Measurements from ENCODE around the gene GALP.
"Not testable (repeated sequence)": the region's sequence is repeated elsewhere in the genome, so short reads cannot be mapped to it uniquely, and the experiment has no call there.

The GALP gene

DNA sequence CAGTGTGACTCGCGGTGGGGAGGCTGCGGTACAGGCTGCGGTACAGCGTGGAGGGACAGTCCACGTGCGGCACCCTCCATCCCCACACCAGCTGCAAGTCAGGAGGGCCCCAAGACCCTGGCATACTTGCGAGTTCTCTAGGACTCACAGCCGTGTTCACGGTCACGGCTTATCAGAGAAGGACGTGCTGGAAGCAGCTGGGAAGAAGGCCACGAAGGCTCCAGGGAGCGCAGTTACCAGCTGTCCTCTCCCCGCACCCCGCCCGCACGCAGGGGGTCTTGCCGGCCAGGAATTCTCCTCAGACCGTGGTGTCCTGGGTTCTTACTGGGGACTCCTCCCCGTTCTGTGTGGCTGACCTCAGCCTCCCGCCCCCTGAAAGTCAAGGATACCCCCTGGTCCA lies 28.5 kb upstream of the GALP start:
- DNase-seq (ENCODE audit: extremely low read depth in 1 of 2, low read depth in 1 of 2), result no peak

DNA sequence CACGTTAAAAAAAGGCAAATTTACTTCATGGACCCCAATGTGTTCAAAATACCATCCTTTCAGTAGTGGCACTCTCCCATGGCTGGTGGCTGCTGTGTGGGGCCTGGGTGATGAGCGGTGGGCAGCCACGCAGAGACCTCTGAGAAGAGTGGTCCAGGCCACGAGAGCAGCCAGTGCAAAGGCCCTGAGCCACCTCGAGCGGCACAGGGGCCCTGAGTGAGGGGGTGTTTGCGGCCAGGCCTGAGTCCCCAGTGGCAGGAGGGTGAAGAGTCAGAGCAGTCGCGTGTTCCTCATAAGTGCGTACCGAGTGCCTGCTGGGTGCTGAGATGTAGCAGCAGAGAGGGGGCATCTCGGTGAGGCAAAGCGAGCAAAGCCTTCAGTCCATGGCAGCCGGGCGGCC lies 27.7 kb upstream of the GALP start:
- no peak for DNase-seq (ENCODE audit: extremely low read depth in 1 of 2, low read depth in 1 of 2)

DNA sequence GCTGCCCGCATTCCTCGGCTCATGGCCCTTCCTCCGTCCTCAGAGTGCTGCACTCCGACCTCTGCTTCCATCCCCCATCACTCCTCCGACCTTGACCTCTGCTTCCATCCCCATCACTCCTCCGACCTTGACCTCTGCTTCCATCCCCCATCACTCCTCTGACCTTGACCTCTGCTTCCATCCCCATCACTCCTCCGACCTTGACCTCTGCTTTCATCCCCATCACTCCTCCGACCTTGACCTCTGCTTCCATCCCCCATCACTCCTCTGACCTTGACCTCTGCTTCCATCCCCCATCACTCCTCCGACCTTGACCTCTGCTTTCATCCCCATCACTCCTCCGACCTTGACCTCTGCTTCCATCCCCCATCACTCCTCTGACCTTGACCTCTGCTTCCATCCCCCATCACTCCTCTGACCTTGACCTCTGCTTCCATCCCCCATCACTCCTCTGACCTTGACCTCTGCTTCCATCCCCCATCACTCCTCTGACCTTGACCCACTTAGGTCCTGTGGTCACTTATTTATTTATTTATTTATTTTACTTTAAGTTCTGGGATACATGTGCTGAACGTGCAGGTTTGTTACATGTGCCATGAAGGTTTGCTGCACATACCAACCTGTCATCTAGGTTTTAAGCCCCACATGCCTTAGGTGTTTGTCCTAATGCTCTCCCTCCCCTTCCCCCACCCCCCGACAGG lies 26.7 kb upstream of the GALP start:
- DNase-seq (ENCODE audit: extremely low read depth in 1 of 2, low read depth in 1 of 2), result not testable (repeated sequence)

DNA sequence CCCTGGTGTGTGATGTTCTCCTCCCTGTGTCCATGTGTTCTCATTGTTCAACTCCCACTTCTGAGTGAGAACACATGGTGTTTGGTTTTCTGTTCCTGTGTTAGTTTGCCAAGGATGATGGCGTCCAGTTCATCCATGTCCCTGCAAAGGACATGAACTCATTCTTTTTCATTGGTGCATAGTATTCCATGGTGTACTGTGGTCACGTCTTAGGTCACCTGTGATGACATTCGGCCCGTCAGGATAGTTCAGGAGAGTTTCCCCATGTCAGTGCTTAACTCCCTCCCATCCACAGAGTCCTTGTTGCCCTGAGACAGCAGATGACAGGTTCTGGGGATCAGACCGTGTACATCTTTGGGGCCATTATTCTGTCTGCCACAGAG lies 26.2 kb upstream of the GALP start:
- no peak for DNase-seq (ENCODE audit: extremely low read depth in 1 of 2, low read depth in 1 of 2)

DNA sequence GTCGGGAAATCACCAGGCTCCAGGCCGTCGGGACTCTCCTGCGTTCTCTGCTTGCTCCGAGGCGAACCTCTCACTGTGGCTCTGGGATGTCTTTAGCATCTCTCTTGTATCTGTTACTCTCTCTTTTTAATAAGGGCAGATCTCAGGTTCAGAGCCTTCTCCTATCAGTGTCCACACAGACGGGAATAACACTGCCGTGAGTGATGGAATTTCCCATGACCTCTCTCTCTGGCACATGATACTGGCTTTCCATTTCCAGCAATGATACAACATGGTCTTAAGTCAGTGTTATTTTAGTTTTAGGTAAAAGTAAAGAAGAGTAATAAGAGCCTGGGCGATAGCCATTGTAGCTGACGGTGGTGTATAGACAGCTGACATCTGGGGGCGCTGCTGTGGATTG lies 25.4 kb upstream of the GALP start:
- DNase-seq (ENCODE audit: extremely low read depth in 1 of 2, low read depth in 1 of 2), result no peak

DNA sequence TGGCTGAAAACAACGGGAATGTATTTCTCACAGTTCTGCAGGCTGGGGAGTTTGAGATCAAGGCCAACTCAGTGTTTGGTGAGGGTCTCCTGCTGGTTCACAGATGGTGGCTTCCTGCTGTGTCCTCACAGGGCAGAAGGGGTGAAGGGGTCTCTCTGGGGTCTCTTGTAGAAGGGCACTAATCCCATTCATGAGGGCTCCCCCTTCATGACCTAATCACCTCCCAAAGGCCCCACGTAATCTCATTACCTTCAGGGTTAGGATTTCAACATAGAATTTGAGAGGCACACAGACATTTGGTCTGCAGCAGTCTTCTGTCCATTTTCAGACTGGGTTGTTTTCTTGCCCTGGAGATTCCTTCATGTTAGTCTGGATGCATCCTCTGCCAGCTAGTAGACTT lies 23.2 kb upstream of the GALP start:
- DNase-seq (ENCODE audit: extremely low read depth in 1 of 2, low read depth in 1 of 2), result no peak

DNA sequence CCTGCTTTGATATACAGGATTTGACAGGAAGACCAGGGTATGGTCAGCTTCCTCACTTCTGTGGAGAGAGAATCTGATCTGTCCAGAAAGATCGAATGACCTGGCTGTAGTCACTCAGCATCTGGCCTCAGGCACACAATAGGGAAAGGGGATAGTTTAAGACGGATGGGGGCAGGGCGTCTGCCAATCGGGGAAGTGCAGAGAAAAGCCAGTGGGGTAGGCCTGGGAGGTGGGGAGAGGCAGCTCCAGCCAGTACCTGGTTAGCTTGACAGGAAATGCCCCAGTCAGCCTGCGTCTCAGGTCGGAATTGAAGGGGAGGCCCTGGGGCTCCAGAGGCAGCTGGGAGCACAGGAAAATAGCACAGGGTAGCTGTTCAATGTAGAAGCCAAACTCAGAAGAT lies 22.3 kb upstream of the GALP start:
- no peak for DNase-seq (ENCODE audit: extremely low read depth in 1 of 2, low read depth in 1 of 2)

DNA sequence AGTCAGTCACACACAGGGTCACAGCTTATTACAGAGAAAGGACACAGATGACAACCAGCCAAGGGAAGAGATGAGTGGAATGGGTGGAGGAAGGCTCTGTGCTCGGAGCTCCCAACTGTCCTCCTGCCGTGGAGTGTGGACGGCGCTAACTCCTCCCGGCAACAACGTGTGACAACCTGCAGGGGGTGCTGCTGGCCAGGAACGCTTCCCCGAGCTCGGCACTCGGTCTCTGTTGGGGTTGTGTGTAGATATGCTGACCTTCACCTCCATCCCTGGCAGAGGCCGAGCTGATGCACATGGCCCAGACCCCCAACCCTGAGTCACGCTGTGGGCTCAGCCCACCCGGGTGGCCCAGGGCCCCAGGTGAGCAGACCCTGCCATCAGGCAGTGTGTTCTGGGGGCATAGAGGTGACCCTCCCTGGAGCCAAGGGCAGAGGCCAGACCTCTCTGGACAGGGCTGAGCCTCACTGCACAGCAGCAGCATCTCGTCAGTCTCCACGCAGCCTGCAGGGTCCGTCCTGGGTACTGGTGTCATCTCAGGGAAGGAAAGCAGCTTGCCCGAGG lies 20.6 kb upstream of the GALP start:
- DNase-seq (ENCODE audit: extremely low read depth in 1 of 2, low read depth in 1 of 2), result no peak

DNA sequence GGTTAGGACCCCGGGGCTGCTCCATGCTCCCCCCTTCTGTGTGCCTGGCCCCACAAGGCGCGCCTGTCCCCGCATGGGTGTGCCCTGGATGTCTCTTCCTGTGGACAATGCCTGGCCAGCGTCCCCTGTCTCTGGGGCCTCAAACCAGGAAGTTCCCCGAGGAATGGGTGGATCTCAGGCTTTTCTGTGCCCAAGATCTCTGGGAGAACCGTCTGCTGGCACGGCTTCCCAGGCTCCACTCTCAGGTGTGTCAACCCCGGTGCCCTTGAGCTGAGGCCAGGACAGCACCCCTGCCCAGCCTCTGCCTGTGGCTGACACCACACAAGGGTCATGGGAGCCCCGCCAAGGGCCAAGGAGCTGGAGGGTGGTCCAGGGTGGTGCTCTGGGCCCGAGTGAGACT lies 19.0 kb upstream of the GALP start:
- DNase-seq (ENCODE audit: extremely low read depth in 1 of 2, low read depth in 1 of 2), result no peak

DNA sequence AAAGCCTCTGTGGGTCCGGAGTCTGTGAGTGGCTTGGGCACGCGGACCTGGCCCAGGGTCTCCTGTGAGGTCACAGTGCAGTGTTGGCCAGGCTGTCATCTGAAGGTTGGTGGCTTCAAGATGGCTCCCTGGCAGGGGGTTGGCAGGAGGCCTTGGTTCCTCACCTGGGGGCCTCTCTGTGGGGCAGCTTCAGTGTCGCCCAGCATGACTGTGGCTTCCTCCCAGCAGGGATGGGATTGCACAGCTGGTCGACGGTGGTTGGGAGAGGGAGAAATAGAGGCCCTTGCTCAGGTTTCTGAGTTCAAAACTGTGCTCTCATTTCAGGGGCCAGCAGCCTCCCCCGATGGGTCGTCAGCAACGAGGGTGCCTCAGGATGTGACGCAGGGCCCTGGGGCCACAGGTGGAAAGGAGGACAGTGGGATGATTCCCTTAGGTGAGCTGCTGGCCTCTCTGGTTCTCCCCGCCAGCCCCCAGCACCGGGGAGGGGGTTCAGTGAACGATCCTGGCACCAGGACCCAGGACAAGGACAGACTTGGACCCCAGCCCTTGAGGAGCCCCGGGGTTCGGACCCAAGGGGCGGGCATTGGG lies 17.5 kb upstream of the GALP start:
- DNase-seq (ENCODE audit: extremely low read depth in 1 of 2, low read depth in 1 of 2), result no peak

DNA sequence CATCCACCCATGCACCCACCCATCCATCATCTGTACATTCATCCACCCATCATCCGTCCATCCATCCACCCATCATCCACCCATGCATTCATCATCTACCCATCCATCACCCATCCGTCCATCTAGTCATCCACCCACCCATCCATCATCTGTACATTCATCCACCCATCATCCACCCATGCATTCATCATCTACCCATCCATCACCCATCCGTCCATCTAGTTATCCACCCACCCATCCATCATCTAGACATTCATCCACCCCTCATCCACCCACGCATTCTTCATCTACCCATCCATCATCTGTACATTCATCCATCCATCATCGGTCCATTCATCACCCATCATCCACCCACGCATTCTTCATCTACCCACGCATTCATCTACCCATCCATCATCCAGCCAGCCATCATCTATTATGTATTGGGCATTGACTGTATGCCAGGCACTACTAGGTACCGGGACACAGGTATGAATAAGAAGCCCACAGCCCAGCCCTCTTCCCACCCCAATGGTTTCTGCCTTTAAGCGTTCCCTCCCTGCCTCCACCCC lies 16.7 kb upstream of the GALP start:
- DNase-seq (ENCODE audit: extremely low read depth in 1 of 2, low read depth in 1 of 2), result no peak

DNA sequence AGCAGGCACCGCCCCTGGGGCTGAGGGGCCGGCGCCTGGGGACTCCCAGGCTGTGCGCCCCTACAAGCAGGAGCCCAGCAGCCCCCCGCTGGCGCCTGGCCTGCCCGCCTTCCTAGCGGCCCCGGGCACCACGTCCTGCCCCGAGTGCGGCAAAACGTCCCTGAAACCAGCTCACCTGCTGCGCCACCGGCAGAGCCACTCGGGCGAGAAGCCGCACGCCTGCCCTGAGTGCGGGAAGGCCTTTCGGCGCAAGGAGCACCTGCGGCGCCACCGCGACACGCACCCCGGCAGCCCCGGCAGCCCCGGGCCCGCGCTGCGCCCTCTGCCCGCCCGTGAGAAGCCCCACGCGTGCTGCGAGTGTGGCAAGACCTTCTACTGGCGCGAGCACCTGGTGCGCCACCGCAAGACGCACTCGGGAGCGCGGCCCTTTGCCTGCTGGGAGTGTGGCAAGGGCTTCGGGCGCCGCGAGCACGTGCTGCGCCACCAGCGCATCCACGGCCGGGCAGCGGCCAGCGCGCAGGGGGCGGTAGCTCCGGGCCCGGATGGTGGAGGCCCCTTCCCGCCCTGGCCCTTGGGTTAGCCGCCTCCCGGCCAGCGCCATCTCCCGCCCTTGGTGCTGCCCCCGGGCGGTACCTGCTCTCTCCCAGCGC lies 16.1 kb upstream of the GALP start:
- DNase-seq (ENCODE audit: extremely low read depth in 1 of 2, low read depth in 1 of 2), result no peak

DNA sequence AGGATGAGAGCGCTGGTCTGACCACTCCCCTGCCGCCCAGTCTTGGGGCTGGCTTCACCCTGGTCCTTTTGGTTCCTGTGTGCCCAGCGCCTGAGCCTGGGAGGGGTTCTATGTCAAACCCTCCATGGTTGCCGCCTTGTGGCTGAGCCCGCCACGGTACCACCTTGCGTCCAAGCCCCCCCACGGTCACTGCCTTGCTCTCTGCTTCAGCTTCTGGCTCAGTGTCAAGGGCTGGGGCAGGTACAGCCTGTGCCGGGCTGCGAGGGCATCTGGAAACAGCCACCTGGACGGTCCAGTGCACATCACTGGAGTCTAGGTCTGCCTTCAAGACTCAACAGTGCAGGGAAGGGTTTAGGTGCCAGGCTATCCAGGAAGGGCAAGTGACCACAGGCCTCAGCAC lies 14.3 kb upstream of the GALP start:
- no peak for DNase-seq (ENCODE audit: extremely low read depth in 1 of 2, low read depth in 1 of 2)

DNA sequence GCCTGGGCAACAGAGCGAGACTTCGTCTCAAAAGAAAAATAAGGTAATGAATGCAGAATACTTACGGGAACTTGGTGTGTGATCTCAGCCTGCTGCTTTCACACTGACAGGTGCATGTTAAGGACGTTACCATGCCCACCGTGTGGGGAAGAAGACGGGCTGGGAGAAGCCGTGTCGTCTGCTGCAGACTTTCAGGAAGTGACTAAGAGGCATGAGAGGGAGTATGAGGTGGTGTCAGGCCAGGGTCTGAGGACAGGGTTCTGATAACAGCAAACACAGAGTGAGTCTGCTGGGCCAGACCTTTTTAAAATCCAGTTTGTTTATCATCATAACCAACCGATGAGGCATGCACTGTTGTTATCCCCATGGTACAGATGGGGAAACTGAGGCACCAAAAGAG lies 13.6 kb upstream of the GALP start:
- DNase-seq (ENCODE audit: extremely low read depth in 1 of 2, low read depth in 1 of 2), result peak in 1 of 2 donors; percentile 49

DNA sequence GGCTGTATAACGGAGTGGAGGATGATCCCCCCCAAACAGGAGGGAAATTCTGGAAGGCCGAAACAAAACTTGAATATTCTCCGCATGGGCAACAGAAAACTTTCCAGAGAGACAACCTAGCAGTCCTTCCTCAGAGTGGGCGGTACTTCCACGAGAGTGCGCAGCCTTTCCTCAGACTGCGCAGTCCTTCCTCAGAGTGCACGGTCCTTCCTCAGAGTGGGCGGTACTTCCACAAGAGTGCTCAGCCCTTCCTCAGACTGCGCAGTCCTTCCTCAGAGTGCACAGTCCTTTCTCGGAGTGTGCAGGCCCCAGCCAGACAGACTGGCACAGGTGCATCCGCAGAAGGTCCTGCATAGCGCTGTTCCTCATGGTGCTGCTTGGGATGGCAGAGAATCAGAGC lies 12.7 kb upstream of the GALP start:
- DNase-seq (ENCODE audit: extremely low read depth in 1 of 2, low read depth in 1 of 2), result no peak

DNA sequence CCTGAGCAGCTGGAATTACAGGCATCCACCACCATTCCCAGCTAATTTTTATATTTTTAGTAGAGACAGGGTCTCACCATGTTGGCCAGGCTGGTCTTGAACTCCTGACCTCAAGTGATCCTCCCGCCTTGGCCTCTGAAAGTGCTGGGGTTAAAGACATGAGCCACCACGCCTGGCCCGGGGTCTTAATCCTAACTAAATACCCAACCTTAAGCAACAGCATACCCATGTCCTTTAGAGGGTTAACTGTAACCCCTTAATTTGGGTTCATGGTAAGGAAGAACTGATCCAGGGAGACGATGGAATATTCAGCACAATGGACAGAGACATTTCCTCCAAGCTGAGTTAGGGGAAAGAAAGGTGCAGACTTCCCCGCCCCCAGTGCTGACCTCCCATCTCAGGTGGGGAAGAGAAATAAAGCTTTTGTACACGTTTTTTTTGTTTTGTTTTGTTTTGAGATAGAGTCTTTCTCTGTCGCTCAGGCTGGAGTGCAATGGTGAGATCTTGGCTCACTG lies 8.7 kb upstream of the GALP start:
- DNase-seq (ENCODE audit: extremely low read depth in 1 of 2, low read depth in 1 of 2), result no peak

DNA sequence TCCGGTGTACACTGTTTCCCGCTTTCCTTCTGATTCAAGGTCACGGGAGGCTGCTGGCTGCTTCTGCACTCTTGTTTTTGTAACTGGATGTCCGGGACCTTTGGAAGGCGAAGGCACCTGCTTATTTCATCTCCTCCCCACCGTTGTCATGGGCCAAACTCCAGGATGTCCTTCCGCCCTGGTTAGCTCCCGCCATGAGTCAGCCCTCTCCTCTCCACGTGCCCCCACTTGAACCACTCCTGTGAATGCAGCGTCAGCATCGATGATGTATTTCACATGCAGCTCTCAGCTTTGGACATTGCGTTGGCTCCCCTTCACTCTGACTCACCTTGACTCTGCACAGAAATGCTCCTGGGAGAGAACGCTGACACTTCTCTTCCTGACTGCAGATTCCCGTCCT lies 5.5 kb upstream of the GALP start:
- no peak for DNase-seq (ENCODE audit: extremely low read depth in 1 of 2, low read depth in 1 of 2)

DNA sequence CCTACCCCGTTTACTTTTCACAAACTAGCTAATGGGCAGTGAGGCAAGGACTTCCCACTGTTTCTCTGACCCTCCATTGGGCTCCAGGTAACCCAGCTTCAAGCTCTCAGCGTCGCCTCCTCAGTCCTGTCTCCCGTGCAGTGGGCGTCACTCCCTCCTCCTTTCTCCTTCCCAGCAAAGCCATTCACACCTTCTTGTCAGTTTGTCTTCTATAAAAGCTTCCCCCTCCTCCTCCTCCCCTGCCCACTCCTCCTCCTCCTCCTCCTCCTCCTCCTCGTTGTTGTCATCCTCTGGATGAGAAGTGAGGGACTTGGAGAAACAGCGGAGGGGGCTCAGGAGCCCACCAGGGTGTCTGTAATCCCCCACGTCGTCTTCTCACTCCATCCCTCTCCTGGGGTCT lies 1.7 kb upstream of the GALP start:
- DNase-seq (ENCODE audit: extremely low read depth in 1 of 2, low read depth in 1 of 2), result no peak

DNA sequence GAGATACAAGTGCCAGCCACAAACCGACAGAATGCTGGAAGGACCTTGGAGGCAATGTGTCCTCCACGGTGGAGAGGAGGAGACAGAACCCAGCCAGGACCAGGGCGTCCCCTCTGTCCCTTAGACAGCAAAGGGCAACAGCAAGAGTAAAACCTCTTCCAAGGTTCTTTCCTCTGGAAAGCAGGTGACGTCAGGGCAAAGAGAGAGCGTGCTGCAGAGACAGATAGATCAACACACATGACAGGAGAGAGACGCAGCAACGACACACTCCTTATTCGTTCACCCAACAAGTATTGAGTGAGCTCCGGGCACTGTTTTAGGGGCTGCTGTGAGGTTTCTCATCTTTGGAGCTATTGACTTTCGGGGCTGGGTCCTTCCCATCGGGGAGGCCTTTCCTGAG lies 1.3 kb upstream of the GALP start:
- DNase-seq (ENCODE audit: extremely low read depth in 1 of 2, low read depth in 1 of 2), result no peak

DNA sequence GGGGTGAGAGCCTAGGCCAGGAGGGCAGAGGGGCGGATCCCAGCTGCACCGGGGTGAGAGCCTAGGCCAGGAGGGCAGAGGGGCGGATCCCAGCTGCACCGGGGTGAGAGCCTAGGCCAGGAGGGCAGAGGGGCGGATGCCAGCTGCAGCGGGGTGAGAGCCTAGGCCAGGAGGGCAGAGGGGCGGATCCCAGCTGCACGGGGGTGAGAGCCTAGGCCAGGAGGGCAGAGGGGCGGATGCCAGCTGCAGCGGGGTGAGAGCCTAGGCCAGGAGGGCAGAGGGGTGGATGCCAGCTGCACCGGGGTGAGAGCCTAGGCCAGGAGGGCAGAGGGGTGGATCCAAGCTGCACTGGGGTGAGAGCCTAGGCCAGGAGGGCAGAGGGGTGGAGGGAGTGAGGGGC lies 502 bp downstream of the GALP start:
- DNase-seq (ENCODE audit: extremely low read depth in 1 of 2, low read depth in 1 of 2), result not testable (repeated sequence)

DNA sequence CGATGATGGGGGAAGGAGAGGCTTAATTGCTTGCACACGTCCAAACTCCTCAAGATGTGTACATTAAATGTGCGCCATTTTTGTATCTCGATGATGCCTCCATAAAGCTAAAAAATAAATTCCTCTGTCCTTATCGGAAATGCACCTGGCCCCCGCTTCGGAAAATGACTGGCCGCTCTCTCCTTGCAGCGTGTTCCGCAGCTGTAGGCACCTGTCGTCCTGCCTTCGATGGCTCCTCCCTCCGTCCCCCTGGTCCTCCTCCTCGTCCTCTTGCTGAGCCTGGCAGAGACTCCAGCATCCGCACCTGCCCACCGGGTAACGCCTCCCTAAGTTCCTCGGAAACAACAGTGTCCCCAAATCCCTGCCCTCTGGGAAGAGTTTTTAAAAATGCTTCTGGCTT lies 1.1 kb downstream of the GALP start:
- DNase-seq (ENCODE audit: extremely low read depth in 1 of 2, low read depth in 1 of 2), result no peak

Measured in stimulated activated CD8-positive, alpha-beta memory T cell treated with anti-CD3 and anti-CD28 coated beads, Interleukin-7, amount 100 ng/mL, for 48 hours (primary cell).